Activated naive CD4-positive, alpha-beta T cell treated with anti-CD3 and anti-CD28 coated beads, Interleukin-2, amount 50 U/mL, for 24 hours (primary cell): ENCODE results near the gene RNPS1.
A peak's percentile ranks its signal among the peaks of the same experiment; 100 is the strongest.
"Not testable (repeated sequence)": the region's sequence is repeated elsewhere in the genome, so short reads cannot be mapped to it uniquely, and the experiment has no call there.

Experiments
- H3K27ac Mint-ChIP-seq: one replicate; pipeline ENCODE4 v1.8.0; 2021; ENCODE audit warnings: mild to moderate bottlenecking, mixed read lengths
- H3K27me3 Mint-ChIP-seq: one replicate; pipeline ENCODE4 v1.8.0; 2021; ENCODE audit warnings: mixed read lengths
- H3K36me3 Mint-ChIP-seq: one replicate; pipeline ENCODE4 v1.8.0; 2021; ENCODE audit warnings: mixed read lengths
- H3K4me1 Mint-ChIP-seq: one replicate; pipeline ENCODE4 v1.8.0; 2021; ENCODE audit warnings: mixed read lengths
- H3K4me3 Mint-ChIP-seq: one replicate; pipeline ENCODE4 v1.8.0; 2021; ENCODE audit warnings: mild to moderate bottlenecking, mixed read lengths
- H3K9me3 Mint-ChIP-seq: one replicate; pipeline ENCODE4 v1.8.0; 2021; ENCODE audit warnings: mixed read lengths

RNPS1 gene

DNA sequence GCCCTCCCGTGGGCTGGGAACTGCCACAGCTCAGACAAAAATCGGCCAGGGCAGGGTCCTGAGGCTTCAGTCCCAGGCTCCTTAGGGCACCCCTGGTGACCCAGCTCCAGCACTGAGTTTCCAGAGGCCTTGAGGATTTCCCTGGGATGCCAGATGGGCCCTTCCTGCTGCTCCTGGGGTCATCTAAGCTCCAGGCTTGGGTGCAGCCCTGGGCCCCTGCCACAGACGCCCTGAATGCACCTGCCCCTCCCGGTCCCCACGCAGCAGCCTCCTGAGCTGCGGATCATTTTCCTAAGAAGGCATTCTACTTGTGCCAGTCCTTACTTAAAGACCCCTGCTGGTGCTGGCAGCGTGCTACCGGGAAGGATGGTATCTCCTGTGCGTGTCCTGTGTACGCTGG is 6.0 kb upstream of the RNPS1 start:
- Mint-ChIP-seq H3K27ac (no peak overlapping the region), H3K4me3 (no peak overlapping the region), H3K9me3 (no peaks in the 10 kb centered on the region), H3K27me3 (no peaks in the 10 kb centered on the region), H3K36me3 (no peaks in the 10 kb centered on the region), H3K4me1 (peaks cover 7% of the 10 kb centered on the region)

DNA sequence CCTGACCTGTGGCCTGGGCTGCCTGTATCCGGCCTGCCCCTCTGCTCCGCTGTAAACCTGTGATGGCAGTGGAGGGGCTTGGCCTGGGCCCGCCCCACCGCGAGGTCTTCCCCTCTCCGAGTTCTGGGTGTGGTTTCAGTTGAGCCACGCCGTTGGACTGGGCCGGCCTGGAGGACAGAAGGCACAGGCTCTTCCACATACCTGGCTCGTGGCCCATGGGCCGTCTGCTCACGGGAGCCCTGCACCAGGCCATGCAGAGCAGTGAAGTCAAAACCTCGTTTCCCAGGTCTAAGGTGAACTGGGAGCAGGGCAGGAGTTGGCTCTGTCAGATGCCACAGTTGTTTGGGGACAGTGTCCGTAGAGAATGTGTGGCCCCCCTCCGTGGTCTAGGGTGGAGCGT is 5.6 kb upstream of the RNPS1 start:
- no peaks in the 10 kb centered on the region for H3K9me3 Mint-ChIP-seq
- no peaks in the 10 kb centered on the region for H3K36me3 Mint-ChIP-seq
- H3K27ac Mint-ChIP-seq: no peak overlapping the region
- H3K4me1 Mint-ChIP-seq: peaks cover 7% of the 10 kb centered on the region
- H3K27me3 Mint-ChIP-seq: no peaks in the 10 kb centered on the region
- H3K4me3 Mint-ChIP-seq: no peak overlapping the region

DNA sequence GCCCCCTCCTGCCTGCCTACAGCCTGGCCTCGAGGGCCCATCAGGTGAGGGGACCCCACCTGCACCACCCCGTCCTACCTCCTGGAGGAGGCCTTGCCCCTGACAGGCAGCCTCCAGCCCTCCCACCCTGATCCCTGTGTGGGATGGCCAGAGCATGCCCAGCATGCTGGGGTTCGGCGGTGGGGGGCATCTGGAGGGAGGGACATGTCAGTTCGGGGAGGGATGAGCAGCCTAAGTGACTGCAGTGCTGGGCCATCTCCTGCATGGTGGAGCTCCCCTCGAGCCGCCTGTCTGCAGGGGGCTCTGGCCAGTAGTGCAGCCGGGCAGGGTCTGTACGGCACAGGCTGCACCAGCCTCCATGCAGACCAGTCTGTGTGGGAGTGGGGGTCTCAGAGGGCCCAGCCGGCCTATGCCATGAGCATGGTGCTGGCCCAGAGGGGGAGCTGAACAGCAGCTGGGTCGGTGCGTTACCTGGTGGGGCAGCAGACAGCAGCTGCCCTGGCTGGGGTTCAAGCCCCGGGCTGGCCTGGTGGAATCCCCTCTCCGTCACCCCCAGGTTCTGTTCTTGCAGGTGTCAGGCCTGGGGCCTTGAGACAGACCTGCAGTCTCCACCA is 4.0 kb upstream of the RNPS1 start:
- Mint-ChIP-seq H3K27ac (no peak overlapping the region), H3K4me1 (peaks cover 7% of the 10 kb centered on the region), H3K27me3 (no peaks in the 10 kb centered on the region), H3K36me3 (peaks cover 1% of the 10 kb centered on the region), H3K9me3 (no peaks in the 10 kb centered on the region), H3K4me3 (no peak overlapping the region)

- Mint-ChIP-seq H3K4me3 (no peak overlapping the region), H3K27ac (no peak overlapping the region), H3K9me3 (no peaks in the 10 kb centered on the region), H3K36me3 (peaks cover 4% of the 10 kb centered on the region), H3K27me3 (no peaks in the 10 kb centered on the region), H3K4me1 (peaks cover 17% of the 10 kb centered on the region)
Measured at GRCh38 chr16:2270588-2271470, 2.9 kb upstream of the RNPS1 start.

GRCh38 chr16:2270070-2270462 is 2.1 kb upstream of the RNPS1 start:
- peaks cover 4% of the 10 kb centered on the region for H3K36me3 Mint-ChIP-seq
- H3K27ac Mint-ChIP-seq: no peak overlapping the region
- H3K4me1 Mint-ChIP-seq: peaks cover 21% of the 10 kb centered on the region
- no peaks in the 10 kb centered on the region for H3K9me3 Mint-ChIP-seq
- H3K27me3 Mint-ChIP-seq: no peaks in the 10 kb centered on the region
- H3K4me3 Mint-ChIP-seq: no peak overlapping the region

- peaks cover 32% of the 10 kb centered on the region for H3K4me1 Mint-ChIP-seq
- not testable (repeated sequence) for H3K27me3 Mint-ChIP-seq, H3K36me3 Mint-ChIP-seq, H3K9me3 Mint-ChIP-seq
- H3K4me3 Mint-ChIP-seq: peak overlapping the region; percentile 94
- peak overlapping the region; percentile 100 for H3K27ac Mint-ChIP-seq
Measured at GRCh38 chr16:2267505-2267912, 417 bp downstream of the RNPS1 start.

- peaks cover 33% of the 10 kb centered on the region for H3K4me1 Mint-ChIP-seq
- H3K4me3 Mint-ChIP-seq: peak overlapping the region; percentile 94
- H3K9me3 Mint-ChIP-seq, H3K27me3 Mint-ChIP-seq, H3K36me3 Mint-ChIP-seq: not testable (repeated sequence)
- peak overlapping the region; percentile 91 for H3K27ac Mint-ChIP-seq
Measured at GRCh38 chr16:2266887-2267286, 1.0 kb downstream of the RNPS1 start.

- H3K27ac Mint-ChIP-seq, H3K4me3 Mint-ChIP-seq, H3K27me3 Mint-ChIP-seq, H3K9me3 Mint-ChIP-seq: not testable (repeated sequence)
- H3K36me3 Mint-ChIP-seq: peaks cover 11% of the 10 kb centered on the region
- H3K4me1 Mint-ChIP-seq: peaks cover 26% of the 10 kb centered on the region
Measured at GRCh38 chr16:2263026-2263425, 4.9 kb downstream of the RNPS1 start.

DNA sequence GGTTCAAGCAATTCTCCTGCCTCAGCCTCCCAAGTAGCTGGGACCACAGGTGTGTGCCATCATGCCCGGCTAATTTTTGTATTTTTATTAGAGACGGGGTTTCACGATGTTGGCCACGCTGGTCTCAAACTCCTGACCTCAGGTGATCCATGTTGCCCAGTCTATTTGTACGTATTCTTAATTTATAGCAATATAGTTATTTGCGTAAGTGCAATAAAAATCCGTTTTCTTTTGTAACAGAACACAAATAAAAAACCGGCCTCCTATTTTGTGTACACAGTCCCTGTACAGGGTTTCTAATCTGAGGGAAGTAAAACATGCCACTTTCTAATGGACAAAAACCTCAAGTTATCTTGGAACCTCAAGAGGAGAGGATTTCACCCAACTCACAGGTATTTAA is 7.7 kb downstream of the RNPS1 start:
- Mint-ChIP-seq H3K4me1 (peaks cover 16% of the 10 kb centered on the region), H3K9me3 (no peaks in the 10 kb centered on the region), H3K27me3 (no peaks in the 10 kb centered on the region), H3K36me3 (peaks cover 13% of the 10 kb centered on the region), H3K27ac (no peak overlapping the region), H3K4me3 (no peak overlapping the region)

DNA sequence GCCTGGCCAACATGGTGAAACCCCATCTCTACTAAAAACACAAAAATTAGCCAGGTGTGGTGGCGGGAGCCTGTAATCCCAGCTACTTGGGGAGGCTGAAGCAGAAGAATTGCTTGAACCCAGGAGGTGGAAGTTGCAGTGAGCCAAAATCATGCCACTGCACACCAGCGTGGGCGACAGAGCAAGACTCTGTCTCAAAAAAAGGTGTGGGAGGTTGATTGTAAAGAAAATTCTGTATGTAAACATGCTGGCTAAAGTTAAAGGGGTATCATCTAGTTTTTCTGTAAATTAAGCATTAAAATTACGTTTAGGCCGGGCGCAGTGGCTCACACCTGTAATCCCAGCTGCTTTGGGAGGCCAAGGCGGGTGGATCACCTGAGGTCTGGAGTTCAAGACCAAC is 9.4 kb downstream of the RNPS1 start:
- not testable (repeated sequence) for H3K9me3 Mint-ChIP-seq, H3K4me1 Mint-ChIP-seq, H3K4me3 Mint-ChIP-seq, H3K27me3 Mint-ChIP-seq
- H3K27ac Mint-ChIP-seq: peak overlapping the region; percentile 30
- peaks cover 13% of the 10 kb centered on the region for H3K36me3 Mint-ChIP-seq

GRCh38 chr16:2257726-2258125 is 10.2 kb downstream of the RNPS1 start:
- Mint-ChIP-seq H3K4me1 (peaks cover 6% of the 10 kb centered on the region), H3K4me3 (no peak overlapping the region), H3K27ac (no peak overlapping the region), H3K27me3 (no peaks in the 10 kb centered on the region), H3K9me3 (no peaks in the 10 kb centered on the region), H3K36me3 (peaks cover 16% of the 10 kb centered on the region)

DNA sequence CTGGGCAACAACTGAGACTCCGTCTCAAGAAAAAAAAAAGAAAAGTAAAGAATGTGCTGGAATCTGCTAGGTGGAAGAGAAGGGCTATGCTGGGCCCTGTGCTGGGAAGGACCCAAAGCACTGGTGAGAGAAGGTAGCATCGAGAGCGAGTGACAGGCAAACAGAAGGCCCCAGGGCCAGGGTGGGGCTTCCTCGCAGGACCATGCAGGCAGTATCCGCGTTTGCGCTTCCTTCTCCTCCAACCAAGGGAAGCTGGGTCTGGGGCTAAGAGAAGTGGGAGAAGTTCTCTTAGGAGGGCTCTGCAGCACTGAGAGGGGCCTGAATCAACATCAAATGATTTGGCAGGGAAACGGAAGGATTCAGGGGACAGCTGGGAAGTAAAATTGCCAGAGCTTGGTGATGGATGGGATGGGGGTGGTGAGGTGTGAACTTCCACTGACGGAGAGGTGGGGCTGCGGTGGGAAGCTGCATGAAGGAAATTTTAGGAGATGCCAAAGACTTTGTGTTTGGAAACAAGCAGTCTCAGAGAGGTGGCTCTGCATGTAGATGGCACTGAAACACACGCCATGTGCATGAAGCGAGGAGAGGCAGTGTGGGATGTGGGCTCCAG is 11.3 kb downstream of the RNPS1 start:
- no peak overlapping the region for H3K4me3 Mint-ChIP-seq
- no peaks in the 10 kb centered on the region for H3K9me3 Mint-ChIP-seq
- H3K4me1 Mint-ChIP-seq: peaks cover 6% of the 10 kb centered on the region
- H3K36me3 Mint-ChIP-seq: peaks cover 14% of the 10 kb centered on the region
- H3K27ac Mint-ChIP-seq: peak overlapping the region; percentile 51
- H3K27me3 Mint-ChIP-seq: no peaks in the 10 kb centered on the region

- H3K27ac Mint-ChIP-seq: peak overlapping the region; percentile 17
- peaks cover 11% of the 10 kb centered on the region for H3K36me3 Mint-ChIP-seq
- H3K27me3 Mint-ChIP-seq: no peaks in the 10 kb centered on the region
- H3K4me1 Mint-ChIP-seq: peaks cover 13% of the 10 kb centered on the region
- H3K4me3 Mint-ChIP-seq: no peak overlapping the region
- H3K9me3 Mint-ChIP-seq: no peaks in the 10 kb centered on the region
Measured at GRCh38 chr16:2253293-2253692, 14.6 kb downstream of the RNPS1 start.

- H3K9me3 Mint-ChIP-seq: no peaks in the 10 kb centered on the region
- no peak overlapping the region for H3K27ac Mint-ChIP-seq
- H3K4me1 Mint-ChIP-seq: peaks cover 13% of the 10 kb centered on the region
- H3K27me3 Mint-ChIP-seq: no peaks in the 10 kb centered on the region
- H3K4me3 Mint-ChIP-seq: no peak overlapping the region
- peaks cover 10% of the 10 kb centered on the region for H3K36me3 Mint-ChIP-seq
Measured at GRCh38 chr16:2252806-2253148, 15.1 kb downstream of the RNPS1 start.

DNA sequence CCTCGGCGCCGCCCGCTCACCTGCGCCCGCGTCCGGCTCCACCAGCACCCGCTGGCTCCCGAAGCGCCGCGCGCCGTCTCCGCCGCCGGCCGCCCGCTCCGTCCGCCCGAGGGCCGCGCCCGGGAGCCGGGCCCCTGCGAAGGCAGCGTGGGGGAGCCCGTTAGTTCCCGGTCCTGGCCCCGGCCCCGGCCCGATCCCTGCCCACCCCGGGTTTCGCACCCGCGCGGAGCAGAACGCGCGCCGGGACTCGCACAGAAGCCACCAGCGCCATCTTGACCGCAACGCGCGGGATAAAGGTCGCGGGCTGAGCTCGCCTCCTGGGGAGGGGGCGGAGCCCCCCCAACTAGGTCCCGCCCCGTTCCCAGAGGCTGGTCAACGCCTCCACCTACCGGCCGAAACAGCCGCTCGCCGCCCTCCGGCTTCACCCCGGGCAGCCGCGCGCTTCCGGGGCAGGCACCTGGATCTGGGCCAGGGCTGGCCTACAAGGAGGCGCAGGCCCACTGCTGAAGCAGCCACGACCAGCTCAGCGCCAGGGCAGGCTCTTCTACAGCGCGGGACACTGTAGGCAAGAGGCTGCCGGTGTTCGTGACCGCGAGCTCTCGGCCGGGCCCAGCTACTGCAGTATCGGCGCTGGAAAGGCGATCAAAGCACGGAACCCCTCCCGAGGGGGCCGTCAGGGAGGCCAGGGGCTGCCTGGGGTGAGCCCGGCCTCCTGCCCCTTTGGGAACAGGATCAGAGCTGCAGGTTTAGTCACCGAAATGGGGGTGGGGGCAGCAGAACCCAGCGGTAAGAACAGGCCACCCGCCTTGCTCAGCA is 16.4 kb downstream of the RNPS1 start, which contains the start of gene ECI1:
Gene ECI1 (minus strand): TSS at position 292 of the 816 bp plus-strand sequence. CDS start 21 bp downstream, at position 271.
- Mint-ChIP-seq H3K4me1 (peaks cover 11% of the 10 kb centered on the region), H3K27ac (peak within 1 kb of the TSS; percentile 90), H3K27me3 (no peaks in the 10 kb centered on the region), H3K9me3 (no peaks in the 10 kb centered on the region), H3K4me3 (peak within 1 kb of the TSS; percentile 91), H3K36me3 (peaks cover 7% of the 10 kb centered on the region)
